ENCODE data around the gene RARA. TPM values are rescaled to one million over a fixed set of nuclear protein-coding genes. Genes with fewer than 3 reads are reported as not detected.

Gene RARA
- total RNA-seq, 2 donors from 2014 or later, result 28.5 to 51.7 TPM

GRCh38 chr17:40344421-40345160, 35.6 kb downstream of the RARA start:
- no peak for DNase-seq (ENCODE audit: low spot score)
- Histone ChIP-seq H3K4me1 (peaks cover 0 to 87% of the 10 kb centered on the region in 2 donors), H3K27me3 (no peaks in the 10 kb centered on the region), H3K36me3 (peaks cover 10% of the 10 kb centered on the region), H3K4me3 (peak overlapping the region; percentile 83 to 85), H3K9me3 (no peaks in the 10 kb centered on the region), H3K27ac (peak overlapping the region; percentile 95 to 98)
- TF ChIP-seq, protein P1, sequence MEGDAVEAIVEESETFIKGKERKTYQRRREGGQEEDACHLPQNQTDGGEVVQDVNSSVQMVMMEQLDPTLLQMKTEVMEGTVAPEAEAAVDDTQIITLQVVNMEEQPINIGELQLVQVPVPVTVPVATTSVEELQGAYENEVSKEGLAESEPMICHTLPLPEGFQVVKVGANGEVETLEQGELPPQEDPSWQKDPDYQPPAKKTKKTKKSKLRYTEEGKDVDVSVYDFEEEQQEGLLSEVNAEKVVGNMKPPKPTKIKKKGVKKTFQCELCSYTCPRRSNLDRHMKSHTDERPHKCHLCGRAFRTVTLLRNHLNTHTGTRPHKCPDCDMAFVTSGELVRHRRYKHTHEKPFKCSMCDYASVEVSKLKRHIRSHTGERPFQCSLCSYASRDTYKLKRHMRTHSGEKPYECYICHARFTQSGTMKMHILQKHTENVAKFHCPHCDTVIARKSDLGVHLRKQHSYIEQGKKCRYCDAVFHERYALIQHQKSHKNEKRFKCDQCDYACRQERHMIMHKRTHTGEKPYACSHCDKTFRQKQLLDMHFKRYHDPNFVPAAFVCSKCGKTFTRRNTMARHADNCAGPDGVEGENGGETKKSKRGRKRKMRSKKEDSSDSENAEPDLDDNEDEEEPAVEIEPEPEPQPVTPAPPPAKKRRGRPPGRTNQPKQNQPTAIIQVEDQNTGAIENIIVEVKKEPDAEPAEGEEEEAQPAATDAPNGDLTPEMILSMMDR (IDR thresholded peaks at IDR 0.05), result no peak

- peak; percentile 76 for DNase-seq (ENCODE audit: low spot score)
These were observed 36.4 kb downstream of the RARA start for GRCh38 chr17:40345161-40345993.

DNA sequence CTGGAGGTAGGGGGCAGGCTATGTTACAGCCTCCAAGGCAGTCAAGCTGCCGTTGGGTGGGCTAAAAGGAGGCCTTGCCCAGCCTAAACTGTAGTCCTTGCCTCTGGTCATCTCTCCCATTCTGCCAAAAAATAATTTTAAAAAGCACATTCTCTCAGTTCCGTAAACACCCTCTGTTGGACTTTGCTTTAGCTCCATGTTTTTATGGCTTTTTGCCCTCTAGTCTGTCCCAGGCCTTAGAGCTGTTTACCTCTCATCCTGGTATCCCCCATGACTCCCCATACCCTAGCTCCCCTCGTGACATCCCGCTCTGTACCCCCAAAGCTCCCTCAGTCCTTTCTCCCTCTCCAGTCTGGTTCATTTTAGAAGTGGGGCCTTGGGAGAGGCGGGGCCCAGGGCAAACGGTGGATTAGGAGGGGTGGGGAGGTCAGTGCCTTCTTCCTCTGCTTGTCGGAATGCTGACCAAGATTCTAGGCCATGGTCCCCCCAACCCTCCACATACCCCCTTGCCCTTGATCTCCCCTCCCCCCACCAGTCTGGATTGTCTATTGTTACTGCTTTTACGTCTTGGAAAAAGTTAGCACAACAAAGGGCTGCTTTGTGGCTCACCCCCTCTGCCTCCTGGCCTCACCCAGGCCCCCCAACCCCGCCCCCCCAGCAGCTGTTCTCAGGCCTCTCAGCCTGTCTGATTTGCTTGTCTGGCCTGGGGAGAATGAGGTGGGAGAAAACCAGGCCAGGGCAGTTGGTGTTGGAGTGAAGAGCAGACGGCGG, 37.2 kb downstream of the RARA start:
- no peak for DNase-seq (ENCODE audit: low spot score)
- Histone ChIP-seq H3K27me3 (no peaks in the 10 kb centered on the region), H3K9me3 (no peaks in the 10 kb centered on the region), H3K27ac (peak overlapping the region; percentile 95 to 98), H3K4me3 (peak overlapping the region; percentile 83 to 85), H3K4me1 (peaks cover 0 to 88% of the 10 kb centered on the region in 2 donors), H3K36me3 (peaks cover 19% of the 10 kb centered on the region)
- TF ChIP-seq, protein P1 (IDR thresholded peaks at IDR 0.05), result no peak

More at GRCh38 chr17:40345161-40345993, 36.4 kb downstream of the RARA start:
- Histone ChIP-seq H3K4me1 (peaks cover 0 to 87% of the 10 kb centered on the region in 2 donors), H3K27ac (peak overlapping the region; percentile 95 to 98), H3K36me3 (peaks cover 15% of the 10 kb centered on the region), H3K9me3 (no peaks in the 10 kb centered on the region), H3K4me3 (peak overlapping the region; percentile 83 to 85), H3K27me3 (no peaks in the 10 kb centered on the region)
- TF ChIP-seq, protein P1 (IDR thresholded peaks at IDR 0.05), result no peak

- TF ChIP-seq, protein P1 (IDR thresholded peaks at IDR 0.05), result no peak
- Histone ChIP-seq H3K4me1 (peaks cover 0 to 94% of the 10 kb centered on the region in 2 donors), H3K36me3 (peaks cover 25% of the 10 kb centered on the region), H3K4me3 (peak overlapping the region in 1 of 2 donors; percentile 85), H3K27me3 (no peaks in the 10 kb centered on the region), H3K9me3 (no peaks in the 10 kb centered on the region), H3K27ac (peak overlapping the region; percentile 95 to 98)
- DNase-seq (ENCODE audit: low spot score), result no peak
These were observed 37.8 kb downstream of the RARA start for GRCh38 chr17:40346765-40347158.

DNA sequence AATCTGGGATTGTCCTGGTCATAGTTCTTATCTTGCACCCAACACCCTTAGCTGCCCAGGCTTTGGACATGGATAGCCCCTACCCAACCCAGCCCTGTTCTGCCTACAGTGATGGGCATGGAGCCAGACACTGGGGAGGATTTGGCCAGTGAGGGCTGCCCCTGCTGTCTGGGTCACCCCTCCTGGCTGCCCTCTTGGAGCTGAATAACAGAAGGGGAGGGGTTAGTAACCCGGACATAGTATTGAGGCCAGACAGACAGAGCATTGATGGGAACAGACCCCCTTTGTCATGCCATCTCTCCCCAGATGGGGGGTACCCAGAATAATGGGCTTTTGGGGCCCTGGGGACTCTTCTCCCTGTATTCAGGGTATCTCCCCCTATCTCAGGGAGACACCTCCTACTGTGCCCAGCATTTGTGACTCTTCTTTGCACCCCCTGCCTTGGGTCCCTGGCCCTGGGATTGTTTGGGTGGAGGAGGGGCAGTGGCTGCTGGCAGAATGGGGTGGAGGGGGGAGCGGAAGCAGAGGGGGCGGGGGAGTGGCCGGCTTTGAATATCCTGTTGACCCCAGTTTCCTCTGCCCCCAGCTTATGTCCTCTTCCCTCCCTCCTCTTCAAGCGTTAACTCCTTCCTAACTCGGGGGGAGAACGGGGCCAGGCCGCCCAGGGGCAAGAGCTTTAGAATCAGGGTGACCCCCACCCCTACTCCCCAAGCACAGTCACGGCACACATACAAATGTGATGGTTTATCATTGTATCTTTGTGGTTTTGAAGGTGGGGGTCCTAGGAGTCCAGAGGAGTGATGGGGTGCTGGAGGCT, 38.5 kb downstream of the RARA start:
- Histone ChIP-seq H3K4me1 (peaks cover 0 to 92% of the 10 kb centered on the region in 2 donors), H3K27me3 (no peaks in the 10 kb centered on the region), H3K27ac (peak overlapping the region; percentile 95 to 98), H3K9me3 (no peaks in the 10 kb centered on the region), H3K4me3 (peak overlapping the region in 1 of 2 donors; percentile 85), H3K36me3 (peaks cover 33% of the 10 kb centered on the region)
- DNase-seq (ENCODE audit: low spot score), result no peak
- TF ChIP-seq, protein P1 (IDR thresholded peaks at IDR 0.05), result no peak
